Fibroblast of the aortic adventitia (primary cell): ENCODE results near the gene TPM1. TPM values are rescaled to one million over a fixed set of nuclear protein-coding genes. Genes with fewer than 3 reads are reported as not detected.

Experiments used
- DNase-seq: peaks from one replicate; pipeline ENCODE4 v3.0.0-alpha.2; 2010; ENCODE audit warnings: low read depth
- H3K4me3 ChIP-seq: 2 replicates; pipeline ENCODE4 v1.5.1; 2011; ENCODE audit warnings: low read depth, mild to moderate bottlenecking, control low read depth, low read length, moderate library complexity
- total RNA-seq: library from RNA; depleted of rRNA; stranded (reverse); fragments of >200 nt; gene quantifications from 2 replicates; pipeline ENCODE4 v1.2.3, GENCODE V29; 2012; ENCODE audit warnings: low replicate concordance
- TF ChIP-seq, protein P1 (sequence below): IDR thresholded peaks from 2 replicates; pipeline ENCODE4 v1.5.1; 2011; ENCODE audit warnings: mild to moderate bottlenecking, low read length, control low read depth, inconsistent platforms; ENCODE audit not compliant: insufficient read depth

Gene TPM1
- total RNA-seq, 1 donor: 261 TPM

- no peak for DNase-seq
- no peak overlapping the region for H3K4me3 ChIP-seq
- TF ChIP-seq, protein P1, sequence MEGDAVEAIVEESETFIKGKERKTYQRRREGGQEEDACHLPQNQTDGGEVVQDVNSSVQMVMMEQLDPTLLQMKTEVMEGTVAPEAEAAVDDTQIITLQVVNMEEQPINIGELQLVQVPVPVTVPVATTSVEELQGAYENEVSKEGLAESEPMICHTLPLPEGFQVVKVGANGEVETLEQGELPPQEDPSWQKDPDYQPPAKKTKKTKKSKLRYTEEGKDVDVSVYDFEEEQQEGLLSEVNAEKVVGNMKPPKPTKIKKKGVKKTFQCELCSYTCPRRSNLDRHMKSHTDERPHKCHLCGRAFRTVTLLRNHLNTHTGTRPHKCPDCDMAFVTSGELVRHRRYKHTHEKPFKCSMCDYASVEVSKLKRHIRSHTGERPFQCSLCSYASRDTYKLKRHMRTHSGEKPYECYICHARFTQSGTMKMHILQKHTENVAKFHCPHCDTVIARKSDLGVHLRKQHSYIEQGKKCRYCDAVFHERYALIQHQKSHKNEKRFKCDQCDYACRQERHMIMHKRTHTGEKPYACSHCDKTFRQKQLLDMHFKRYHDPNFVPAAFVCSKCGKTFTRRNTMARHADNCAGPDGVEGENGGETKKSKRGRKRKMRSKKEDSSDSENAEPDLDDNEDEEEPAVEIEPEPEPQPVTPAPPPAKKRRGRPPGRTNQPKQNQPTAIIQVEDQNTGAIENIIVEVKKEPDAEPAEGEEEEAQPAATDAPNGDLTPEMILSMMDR: no peak
Observed at GRCh38 chr15:63059573-63060216, 17.1 kb downstream of the TPM1 start.

DNA sequence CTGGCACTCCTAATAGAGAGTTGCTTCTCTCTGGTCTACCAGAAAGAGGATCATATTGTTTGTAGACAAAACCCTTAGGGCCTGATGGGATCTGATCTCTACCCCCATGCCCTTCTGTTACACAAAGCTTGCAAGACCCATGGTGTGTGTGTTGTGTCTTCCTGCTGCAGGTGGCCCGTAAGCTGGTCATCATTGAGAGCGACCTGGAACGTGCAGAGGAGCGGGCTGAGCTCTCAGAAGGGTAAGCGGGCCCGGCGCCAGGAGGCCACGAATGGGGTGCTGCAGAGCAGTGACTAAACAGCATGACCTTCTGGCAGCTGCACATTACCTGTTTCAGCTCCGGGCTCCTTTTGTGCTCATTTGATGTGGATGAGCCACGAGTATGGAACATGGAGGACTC is 18.2 kb downstream of the TPM1 start:
- no peak overlapping the region for H3K4me3 ChIP-seq
- TF ChIP-seq, protein P1: no peak
- DNase-seq: no peak

DNA sequence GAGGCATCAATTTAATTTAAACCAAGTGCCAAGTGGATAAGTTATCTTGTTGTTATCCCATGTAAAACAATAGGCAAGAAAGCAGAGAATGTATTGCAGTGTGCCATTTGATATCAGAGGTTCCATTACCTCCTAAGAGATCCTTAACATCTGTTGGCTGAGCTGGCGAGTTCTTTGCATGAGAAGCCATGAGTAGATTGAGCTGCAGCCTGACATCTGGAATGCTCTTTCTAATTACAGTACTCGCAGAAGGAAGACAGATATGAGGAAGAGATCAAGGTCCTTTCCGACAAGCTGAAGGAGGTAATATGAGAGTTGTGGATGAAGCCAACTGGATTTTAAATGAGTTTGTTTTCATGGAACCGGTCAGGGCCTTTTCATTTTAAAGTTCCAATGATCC is 19.4 kb downstream of the TPM1 start:
- H3K4me3 ChIP-seq: no peak overlapping the region
- TF ChIP-seq, protein P1: no peak
- DNase-seq: peak; percentile 80

- DNase-seq: no peak
- no peak overlapping the region for H3K4me3 ChIP-seq
- TF ChIP-seq, protein P1: no peak
Observed at GRCh38 chr15:63063164-63063756, 20.7 kb downstream of the TPM1 start.

- TF ChIP-seq, protein P1: no peak
- DNase-seq: no peak
- H3K4me3 ChIP-seq: no peak overlapping the region
Observed at GRCh38 chr15:63063877-63064409, 21.4 kb downstream of the TPM1 start.

DNA sequence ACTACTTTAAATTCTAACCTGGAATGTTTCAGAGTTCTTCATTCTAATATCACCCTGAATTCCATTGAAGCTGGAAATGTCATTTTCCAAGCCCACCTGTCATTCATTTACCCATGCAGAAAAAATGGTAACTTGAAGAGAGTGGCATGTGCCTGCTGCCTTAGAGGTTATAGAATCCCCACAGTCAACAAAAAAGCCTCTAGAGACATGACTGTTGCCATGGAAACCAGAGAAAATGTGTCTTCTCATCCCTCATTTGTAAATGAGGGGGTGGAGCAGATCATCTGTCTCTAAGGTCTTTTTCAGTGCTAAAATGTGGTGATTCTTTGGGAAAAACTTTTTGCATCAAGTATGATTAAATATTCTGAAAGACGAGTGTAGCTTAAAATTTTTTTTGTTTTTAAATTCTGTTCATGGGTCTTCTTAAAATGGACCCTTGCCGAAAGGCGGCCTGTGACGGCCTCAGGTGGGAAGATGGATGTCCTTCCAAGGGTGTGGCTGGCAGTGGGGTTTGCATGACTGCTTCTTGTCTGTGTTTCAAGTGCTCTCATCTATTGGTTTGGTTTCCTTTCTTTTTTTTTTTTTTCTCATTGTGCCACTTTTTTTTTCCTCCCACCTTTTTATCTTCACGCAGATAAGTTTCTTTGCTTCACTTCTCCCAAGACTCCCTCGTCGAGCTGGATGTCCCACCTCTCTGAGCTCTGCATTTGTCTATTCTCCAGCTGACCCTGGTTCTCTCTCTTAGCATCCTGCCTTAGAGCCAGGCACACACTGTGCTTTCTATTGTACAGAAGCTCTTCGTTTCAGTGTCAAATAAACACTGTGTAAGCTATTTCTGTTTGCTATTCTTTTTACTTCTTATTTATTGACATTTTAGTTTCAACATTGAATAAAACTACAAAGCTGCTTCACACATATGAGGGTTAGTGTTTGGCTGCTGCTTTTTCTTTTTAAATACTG is 23.0 kb downstream of the TPM1 start:
- no peak overlapping the region for H3K4me3 ChIP-seq
- TF ChIP-seq, protein P1: no peak
- DNase-seq: no peak
